Measurements from ENCODE around the gene HPF1.

Gene HPF1

DNA sequence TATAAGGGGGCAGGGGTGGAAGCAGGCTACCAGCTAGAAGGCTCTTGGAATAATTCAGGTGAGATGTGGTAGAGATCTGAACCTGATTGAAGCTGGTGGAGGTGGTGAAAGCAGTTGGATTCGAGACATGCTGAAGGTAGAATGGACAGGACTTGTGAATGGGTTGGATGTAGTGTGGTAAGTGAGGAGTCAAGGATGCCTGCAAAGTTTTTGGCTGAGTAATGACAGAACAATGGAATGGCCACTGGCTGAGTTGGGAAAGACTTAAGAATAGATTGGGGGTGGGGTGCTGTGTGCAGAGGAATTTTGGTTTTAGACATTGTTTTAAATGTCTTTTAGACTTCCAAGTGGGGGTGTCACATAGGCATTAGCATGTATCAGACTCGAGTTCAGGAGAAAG is 33.5 kb downstream of the HPF1 start:
- TF ChIP-seq, protein P1, sequence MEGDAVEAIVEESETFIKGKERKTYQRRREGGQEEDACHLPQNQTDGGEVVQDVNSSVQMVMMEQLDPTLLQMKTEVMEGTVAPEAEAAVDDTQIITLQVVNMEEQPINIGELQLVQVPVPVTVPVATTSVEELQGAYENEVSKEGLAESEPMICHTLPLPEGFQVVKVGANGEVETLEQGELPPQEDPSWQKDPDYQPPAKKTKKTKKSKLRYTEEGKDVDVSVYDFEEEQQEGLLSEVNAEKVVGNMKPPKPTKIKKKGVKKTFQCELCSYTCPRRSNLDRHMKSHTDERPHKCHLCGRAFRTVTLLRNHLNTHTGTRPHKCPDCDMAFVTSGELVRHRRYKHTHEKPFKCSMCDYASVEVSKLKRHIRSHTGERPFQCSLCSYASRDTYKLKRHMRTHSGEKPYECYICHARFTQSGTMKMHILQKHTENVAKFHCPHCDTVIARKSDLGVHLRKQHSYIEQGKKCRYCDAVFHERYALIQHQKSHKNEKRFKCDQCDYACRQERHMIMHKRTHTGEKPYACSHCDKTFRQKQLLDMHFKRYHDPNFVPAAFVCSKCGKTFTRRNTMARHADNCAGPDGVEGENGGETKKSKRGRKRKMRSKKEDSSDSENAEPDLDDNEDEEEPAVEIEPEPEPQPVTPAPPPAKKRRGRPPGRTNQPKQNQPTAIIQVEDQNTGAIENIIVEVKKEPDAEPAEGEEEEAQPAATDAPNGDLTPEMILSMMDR (IDR thresholded peaks at IDR 0.05), result no peak

DNA sequence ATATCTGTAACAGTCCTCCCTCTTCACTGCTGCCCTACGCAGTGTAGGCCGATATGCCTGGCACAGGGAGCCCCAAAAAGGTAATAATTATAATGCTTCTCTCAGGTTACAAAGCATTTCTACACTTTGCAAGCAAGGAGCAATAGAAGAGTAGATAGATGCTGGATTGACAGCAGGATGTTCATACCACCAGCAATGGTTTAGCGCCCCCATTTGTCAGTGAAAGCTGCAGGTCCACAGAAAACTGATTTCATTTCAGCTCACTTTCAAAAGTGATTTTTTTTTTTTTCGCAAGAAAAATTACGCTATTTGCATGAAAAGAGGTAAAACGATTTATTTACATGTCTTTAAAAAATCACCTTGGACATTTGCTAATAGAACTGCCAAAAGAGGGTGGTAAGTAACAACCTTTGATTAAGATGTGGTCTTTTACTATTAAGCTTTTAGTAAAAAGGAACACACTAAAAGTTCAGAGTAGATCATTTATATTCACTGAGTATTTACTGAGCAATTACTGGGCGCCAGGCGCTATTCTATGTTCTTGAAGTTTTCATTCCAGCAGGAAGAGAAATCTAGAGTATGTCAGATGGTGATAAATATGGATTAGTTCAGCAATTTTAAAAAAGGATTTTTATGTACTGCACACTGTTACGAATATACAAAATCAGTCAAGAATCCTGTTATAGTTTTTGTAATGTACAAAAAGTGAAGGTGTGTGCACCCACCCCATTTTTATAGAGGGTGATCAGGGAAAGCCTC is 34.4 kb downstream of the HPF1 start:
- TF ChIP-seq, protein P1 (IDR thresholded peaks at IDR 0.05), result peak; percentile 21; the same call in 1 of the 2 replicates

DNA sequence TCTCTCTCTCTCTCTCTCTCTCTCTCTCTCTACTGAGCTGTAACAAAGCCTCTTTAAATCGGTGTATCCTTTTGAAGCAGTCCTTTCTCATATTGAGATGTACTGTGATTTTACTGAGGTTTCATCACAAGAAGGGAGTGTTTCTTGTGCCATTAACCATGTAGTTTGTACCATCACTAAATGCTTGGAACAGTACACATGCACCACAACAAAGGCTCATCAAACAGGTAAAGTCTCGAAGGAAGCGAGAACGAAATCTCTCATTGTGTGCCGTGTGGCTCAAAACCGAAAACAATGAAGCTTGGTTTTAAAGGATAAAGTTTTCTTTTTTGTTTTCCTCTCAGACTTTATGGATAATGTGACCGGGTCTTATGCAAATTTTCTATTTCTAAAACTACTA is 37.2 kb downstream of the HPF1 start:
- TF ChIP-seq, protein P1 (IDR thresholded peaks at IDR 0.05), result no peak

DNA sequence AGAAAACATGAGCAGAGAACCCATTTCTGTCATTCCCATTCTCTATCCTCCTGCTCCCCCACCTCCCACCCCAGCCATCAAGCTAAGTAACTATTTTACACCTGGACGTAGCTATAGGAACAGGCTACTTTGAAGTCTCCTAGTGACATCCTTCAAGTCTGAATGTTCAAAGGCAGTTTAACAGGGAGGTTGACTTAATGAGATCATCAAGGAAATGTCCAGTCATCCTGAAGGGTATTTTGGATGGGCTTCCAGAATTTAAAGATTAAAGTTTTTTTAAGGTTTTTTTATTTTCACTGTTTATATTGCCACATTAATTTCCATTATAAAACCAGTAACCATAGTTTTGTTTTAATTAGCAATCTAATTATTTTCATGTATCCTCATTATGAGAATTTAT is 41.1 kb downstream of the HPF1 start:
- TF ChIP-seq, protein P1 (IDR thresholded peaks at IDR 0.05), result no peak

DNA sequence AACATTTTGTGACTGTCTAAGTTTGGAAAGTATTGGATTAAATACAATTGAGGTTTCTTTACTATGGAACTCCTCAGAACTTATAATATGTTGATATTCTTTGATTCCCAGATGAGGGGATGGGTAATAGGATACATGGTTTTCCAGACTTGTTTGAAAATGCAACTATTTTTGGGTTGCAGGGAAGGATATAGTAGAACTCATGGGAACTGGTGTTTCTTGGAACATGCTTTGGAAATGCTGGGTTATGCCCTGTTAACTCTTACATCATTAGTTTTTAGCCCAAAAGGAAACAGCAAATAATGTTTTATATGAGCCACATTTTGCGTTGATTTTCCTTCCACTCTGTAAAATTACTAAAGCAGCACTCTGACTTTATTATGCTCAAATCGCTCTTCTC is 41.9 kb downstream of the HPF1 start:
- TF ChIP-seq, protein P1 (IDR thresholded peaks at IDR 0.05), result no peak

DNA sequence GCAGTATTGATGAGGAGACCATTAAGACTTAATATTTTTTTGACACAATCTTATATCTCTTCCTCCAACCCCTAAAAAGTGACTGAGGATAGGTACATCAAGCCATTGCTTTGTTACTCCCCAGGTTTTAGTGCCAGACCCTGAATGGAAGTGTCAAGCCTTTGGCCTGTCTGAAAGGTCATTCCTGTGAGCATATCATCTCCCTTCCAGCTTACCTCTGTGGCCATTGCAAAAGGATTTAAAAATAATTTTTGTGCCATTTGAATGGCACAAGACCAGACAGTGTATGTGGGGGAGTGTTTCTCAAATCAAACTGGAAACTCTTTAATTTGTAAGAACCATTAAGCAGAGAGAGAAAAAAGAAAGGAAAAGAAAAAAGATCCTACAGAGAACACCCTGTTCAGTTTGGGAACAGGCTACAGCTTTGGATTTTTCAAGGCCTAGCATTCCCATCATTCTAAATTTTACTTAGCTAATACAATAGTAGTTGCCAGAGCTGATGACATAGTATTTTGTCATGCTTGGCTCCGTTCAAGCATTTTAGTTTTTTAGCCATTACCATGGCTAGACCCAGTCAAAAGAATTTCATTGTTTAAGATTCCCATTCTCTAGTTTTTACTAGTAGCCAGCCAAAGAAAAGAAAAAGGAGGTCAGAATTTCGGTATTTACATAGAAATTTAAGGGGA is 49.6 kb downstream of the HPF1 start:
- TF ChIP-seq, protein P1 (IDR thresholded peaks at IDR 0.05), result no peak

DNA sequence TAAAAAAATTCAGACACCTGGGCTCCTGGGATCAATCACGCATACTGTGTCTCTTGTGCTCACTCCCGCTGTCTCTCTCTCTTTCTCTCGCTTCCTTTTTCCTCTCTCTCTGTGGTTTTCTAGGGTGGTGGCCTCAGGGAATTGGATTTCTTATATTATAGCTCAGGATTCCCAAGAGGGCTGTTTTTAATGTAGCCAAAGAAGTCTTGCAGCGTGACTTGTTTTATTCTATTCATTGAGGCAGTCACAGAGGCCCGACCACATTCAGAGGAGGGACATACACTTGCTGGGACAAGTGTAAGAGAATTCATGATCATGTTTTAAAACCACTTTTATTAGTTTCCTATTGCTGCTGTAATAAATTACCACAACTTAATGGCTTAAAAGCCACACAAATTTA is 59.4 kb downstream of the HPF1 start:
- TF ChIP-seq, protein P1 (IDR thresholded peaks at IDR 0.05), result no peak

All from LNCAP (cell line).